ENCODE measurements around the gene ABLIM1.

- TF ChIP-seq CTCF (IDR thresholded peaks at IDR 0.05) (no peak), POLR2A (IDR thresholded peaks at IDR 0.05) (no peak)
Measured at GRCh38 chr10:114520453-114520852, 137.6 kb downstream of the ABLIM1 start.
